HepG2 (cell line): ENCODE data around the gene GHRL. TPM values are rescaled to one million over a fixed set of nuclear protein-coding genes. Genes with fewer than 3 reads are reported as not detected.
A peak's percentile ranks its signal among the peaks of the same experiment; 100 is the strongest.

ENCODE experiments used
- ATAC-seq: fragments of 200-7000 bp; cut with Tn5 transposase; 3 replicates; pipeline ENCODE4 v1.9.1; 2020; ENCODE audit warnings: mild to moderate bottlenecking, moderate library complexity
- BruUV-seq: library from RNA; stranded (reverse); fragments of 400-500 nt; replicated peaks from 2 replicates; lab custom pipeline; 2021; lab: Mats Ljungman, UMichigan
- CTCF ChIA-PET: fragments of 300-600 bp; formaldehyde crosslinking; extraction: SDS; loops from one replicate; lab custom pipeline; 2021; ENCODE audit warnings: low total read pairs, inconsistent platforms, low intra/inter-chr PET ratio; lab: Yijun Ruan, JAX
- POLR2A ChIA-PET: fragments of 350-600 bp; sonication (Branson Sonifier 250); formaldehyde crosslinking; loops from one replicate; lab custom pipeline; 2020; ENCODE audit warnings: antibody characterized with exemption, inconsistent platforms; lab: Yijun Ruan, JAX
- DNase-seq: peaks from one replicate; pipeline ENCODE4 v3.0.0-alpha.2; 2015; ENCODE audit warnings: low spot score
- FAIRE-seq: peaks from 3 replicates; lab custom pipeline; 2011; peaks lifted over from hg19 to GRCh38; lab: Jason Lieb, UNC
- H2AFZ ChIP-seq: one replicate; pipeline ENCODE4 v1.6.1; 2011; ENCODE audit warnings: low read length, inconsistent platforms
- H3K27ac ChIP-seq: fragments of 300-600 bp; 3 replicates; pipeline ENCODE4 v1.8.0; 2011; ENCODE audit warnings: mixed run types, mild to moderate bottlenecking, mixed read lengths, low read length, inconsistent platforms; ENCODE audit not compliant: insufficient read depth; ENCODE audit errors: extremely low read length
- H3K27me3 ChIP-seq, 2 experiments: fragments of 200-600 bp in 1 of 2; 2 replicates in 1 of 2; 3 replicates in 1 of 2; pipeline versions ENCODE4 v1.6.0 to v1.8.0; 2011; ENCODE audit warnings: low read length in 2 of 2, mild to moderate bottlenecking in 2 of 2, moderate library complexity in 2 of 2, inconsistent platforms in 1 of 2; ENCODE audit not compliant: insufficient read depth in 2 of 2, control insufficient read depth in 1 of 2
- H3K36me3 ChIP-seq, 2 experiments: fragments of 200-600 bp in 1 of 2; replicated peaks in 1 of 2; 2 replicates in 1 of 2; 3 replicates in 1 of 2; pipeline versions ENCODE4 v1.5.1 to v1.8.0; 2011; ENCODE audit warnings: low read length in 2 of 2, inconsistent platforms in 1 of 2; ENCODE audit not compliant: insufficient read depth in 2 of 2, control insufficient read depth in 1 of 2
- H3K4me1 ChIP-seq: 2 replicates; pipeline ENCODE4 v1.5.1; 2012; ENCODE audit warnings: low read length, inconsistent platforms; ENCODE audit not compliant: insufficient read depth
- H3K4me2 ChIP-seq: 2 replicates; pipeline ENCODE4 v1.6.0; 2011; ENCODE audit warnings: low read depth, low read length, inconsistent platforms
- H3K4me3 ChIP-seq, 3 experiments: fragments of 200-600 bp in 1 of 3; sonication (generic), shearing (Covaris generic) in 1 of 3; replicated peaks in 1 of 3; 2 replicates each; pipeline ENCODE4 v1.5.1; 2011 to 2016; ENCODE audit warnings: low read length in 3 of 3, inconsistent platforms in 2 of 3, low read depth in 2 of 3, mild to moderate bottlenecking in 2 of 3, control low read depth in 1 of 3, mixed read lengths in 1 of 3; ENCODE audit not compliant: insufficient read depth in 1 of 3
- H3K79me2 ChIP-seq: one replicate; pipeline ENCODE4 v1.6.1; 2011; ENCODE audit warnings: low read length, inconsistent platforms; ENCODE audit not compliant: insufficient read depth
- H3K9ac ChIP-seq: 2 replicates; pipeline ENCODE4 v1.6.0; 2011; ENCODE audit warnings: mild to moderate bottlenecking, low read depth, low read length, inconsistent platforms; ENCODE audit not compliant: insufficient read depth
- H3K9me3 ChIP-seq: 2 replicates; pipeline ENCODE4 v1.5.1; 2012; ENCODE audit warnings: mild to moderate bottlenecking, low read length
- H4K20me1 ChIP-seq: 2 replicates; pipeline ENCODE4 v1.6.0; 2011; ENCODE audit warnings: inconsistent platforms, mild to moderate bottlenecking, low read length, moderate library complexity; ENCODE audit not compliant: insufficient read depth
- FOXA1 ChIP-seq, 2 experiments: fragments of 450-650 bp in 1 of 2; sonication (generic) in 1 of 2; formaldehyde crosslinking in 1 of 2; IDR thresholded peaks; 2 replicates each; pipeline versions ENCODE4 v1.4.0 to v1.6.1; 2016 to 2020; ENCODE audit warnings: missing genetic modification reagents in 1 of 2
- MIXL1 ChIP-seq: IDR thresholded peaks from 2 replicates; pipeline ENCODE4 v1.6.1; 2016
- ZHX2 ChIP-seq, 2 experiments: sonication (generic) in 1 of 2; formaldehyde crosslinking in 1 of 2; IDR thresholded peaks; 2 replicates each; pipeline versions ENCODE4 v1.6.1 to v1.9.0; 2014 to 2022; ENCODE audit warnings: antibody characterized with exemption in 1 of 2, borderline replicate concordance in 1 of 2, inconsistent platforms in 1 of 2, low read depth in 1 of 2, missing genetic modification reagents in 1 of 2
- ZMYM2 ChIP-seq: sonication (generic); formaldehyde crosslinking; IDR thresholded peaks from 2 replicates; pipeline ENCODE4 v1.8.0; 2022; ENCODE audit warnings: mild to moderate bottlenecking, missing genetic modification reagents
- ZNF121 ChIP-seq: sonication (generic); formaldehyde crosslinking; IDR thresholded peaks from 2 replicates; pipeline ENCODE4 v1.5.0; 2020; ENCODE audit warnings: mild to moderate bottlenecking, missing genetic modification reagents
- ZNF367 ChIP-seq: sonication (generic); formaldehyde crosslinking; IDR thresholded peaks from 2 replicates; pipeline ENCODE4 v1.4.0; 2020; ENCODE audit warnings: missing genetic modification reagents, borderline replicate concordance
- ZNF766 ChIP-seq: sonication (generic); formaldehyde crosslinking; IDR thresholded peaks from 2 replicates; pipeline ENCODE4 v1.5.0; 2020; ENCODE audit warnings: missing genetic modification reagents, borderline replicate concordance
- ZSCAN21 ChIP-seq: sonication (generic); formaldehyde crosslinking; IDR thresholded peaks from 2 replicates; pipeline ENCODE4 v1.8.0; 2022; ENCODE audit warnings: mild to moderate bottlenecking, missing genetic modification reagents, moderate library complexity, borderline replicate concordance
- WGBS: methylation state at CpG from one replicate; pipeline ENCODE4 v1.1.6; 2017; ENCODE audit warnings: low lambda C conversion rate; 5-methylcytosine and 5-hydroxymethylcytosine counted together
- in situ Hi-C: cut with HindIII; loops from 2 replicates; pipeline ENCODE4 v1.10.0; 2017; ENCODE audit warnings: low pct_unique_long_range_greater_than_20kb; ENCODE audit not compliant: extremely low pct_ligation_motif_present
- intact Hi-C: fragments of 100-400 bp; cut with micrococcal nuclease; formaldehyde crosslinking; loops from one replicate; pipeline ENCODE4 v1.10.0; 2022; ENCODE audit not compliant: unreplicated experiment
- polyA plus RNA-seq, 8 experiments: library from polyadenylated mRNA; depleted of rRNA in 3 of 8; stranded (reverse) in 7 of 8; unstranded in 1 of 8; fragments of >200 nt; fragmentation: Illumina TruSeq in 4 of 8; extraction: Trizol in 4 of 8; gene quantifications; 2 replicates each; pipeline versions ENCODE4 v1.2.1 to v1.2.3, GENCODE V29; 2011 to 2016; ENCODE audit warnings: low read depth in 4 of 8, missing spikeins in 1 of 8, mixed read lengths in 1 of 8; ENCODE audit not compliant: insufficient read depth in 1 of 8
- total RNA-seq, 5 experiments: library from RNA; depleted of rRNA; stranded (reverse); fragments of >200 nt; fragmentation: Illumina TruSeq; extraction: Trizol; gene quantifications; 2 replicates each; pipeline ENCODE4 v1.2.3, GENCODE V29; 2016; ENCODE audit warnings: low read depth in 1 of 5

GHRL gene
- total and polyA plus RNA-seq, 2 of the 13 experiments (the other 11 are each of a cell fraction or from before 2014, with no cell fraction given): 0.09 TPM; not detected in 1

GRCh38 chr3:10269443-10269842, 23.3 kb downstream of the GHRL start:
- no peak overlapping the region for H3K27ac ChIP-seq
- H3K9ac ChIP-seq: no peak overlapping the region
- H4K20me1 ChIP-seq: peaks cover 34% of the 10 kb centered on the region
- intact Hi-C loops: no loop called here
- H2AFZ ChIP-seq: no peak overlapping the region
- no peak overlapping the region for H3K4me3 ChIP-seq
- no peak for TF ChIP-seq ZNF766
- TF ChIP-seq ZNF121 (CRISPR knock-in tag): peak; percentile 59
- TF ChIP-seq ZNF367 (CRISPR knock-in tag): no peak
- TF ChIP-seq ZSCAN21 (CRISPR knock-in tag): no peak
- no peak for TF ChIP-seq ZMYM2 (CRISPR knock-in tag)
- TF ChIP-seq FOXA1 (IDR thresholded peaks at IDR 0.05): no peak
- TF ChIP-seq FOXA1 (CRISPR knock-in tag; IDR thresholded peaks at IDR 0.05): no peak
- TF ChIP-seq ZHX2 (IDR thresholded peaks at IDR 0.05; ENCODE audit: low read depth): no peak
- TF ChIP-seq ZHX2 (CRISPR knock-in tag; IDR thresholded peaks at IDR 0.05; ENCODE audit: borderline replicate concordance): no peak
- TF ChIP-seq MIXL1 (CRISPR knock-in tag): no peak
- peaks cover 29 to 81% of the 10 kb centered on the region in 2 experiments for H3K36me3 ChIP-seq
- in situ Hi-C loops: no loop called here
- no peak for FAIRE-seq
- peaks cover 21% of the 10 kb centered on the region for H3K4me1 ChIP-seq
- no peaks in the 10 kb centered on the region for H3K27me3 ChIP-seq
- no peak for DNase-seq
- peaks cover 83% of the 10 kb centered on the region for H3K79me2 ChIP-seq
- H3K4me2 ChIP-seq: no peak overlapping the region
- WGBS: 97% methylated on average over 5 of the region's 5 CpGs
- no peak for ATAC-seq
- CTCF ChIA-PET: no interaction called here
- POLR2A ChIA-PET: no interaction called here
- H3K9me3 ChIP-seq: no peaks in the 10 kb centered on the region
- no TSS peak for BruUV-seq
